Small intestine (tissue), 7 donors: ENCODE measurements around the gene PITPNC1. TPM values are rescaled to one million over a fixed set of nuclear protein-coding genes. Genes with fewer than 3 reads are reported as not detected.

ENCODE experiments used
- DNase-seq, 2 donors: peaks; one replicate each; pipeline versions ENCODE4 v3.0.0 to v3.0.0-alpha.2; 2013
- FAIRE-seq: peaks from 2 replicates; lab custom pipeline; 2012; peaks lifted over from hg19 to GRCh38; lab: Jason Lieb, UNC
- H3K27ac ChIP-seq, 3 donors: one replicate each; pipeline ENCODE4 v1.5.1; 2013; ENCODE audit warnings: low read length in 2 of 3, mild to moderate bottlenecking in 2 of 3, control low read depth in 1 of 3, inconsistent platforms in 1 of 3, low read depth in 1 of 3, moderate library complexity in 1 of 3
- H3K27me3 ChIP-seq, 3 donors: one replicate each; pipeline ENCODE4 v1.6.1; 2013; ENCODE audit warnings: low read length in 3 of 3, inconsistent platforms in 1 of 3; ENCODE audit not compliant: control insufficient read depth in 3 of 3, insufficient read depth in 3 of 3
- H3K36me3 ChIP-seq, 3 donors: one replicate each; pipeline ENCODE4 v1.6.1; 2013; ENCODE audit warnings: low read length in 3 of 3, inconsistent platforms in 1 of 3, low read depth in 1 of 3, mild to moderate bottlenecking in 1 of 3, moderate library complexity in 1 of 3; ENCODE audit not compliant: control insufficient read depth in 3 of 3, insufficient read depth in 2 of 3
- H3K4me1 ChIP-seq, 3 donors: one replicate each; pipeline ENCODE4 v1.6.1; 2013; ENCODE audit warnings: low read length in 2 of 3, inconsistent platforms in 1 of 3, low read depth in 1 of 3, mild to moderate bottlenecking in 1 of 3, moderate library complexity in 1 of 3; ENCODE audit not compliant: control insufficient read depth in 3 of 3, insufficient read depth in 2 of 3
- H3K4me3 ChIP-seq, 3 donors: one replicate each; pipeline ENCODE4 v1.5.1; 2013; ENCODE audit warnings: low read length in 3 of 3, control low read depth in 1 of 3, inconsistent platforms in 1 of 3, low read depth in 1 of 3, mild to moderate bottlenecking in 1 of 3, moderate library complexity in 1 of 3
- H3K9me3 ChIP-seq, 2 donors: one replicate each; pipeline ENCODE4 v1.6.1; 2013; ENCODE audit warnings: low read depth in 1 of 2, low read length in 1 of 2; ENCODE audit not compliant: control insufficient read depth in 2 of 2, insufficient read depth in 1 of 2
- WGBS, 3 donors: extraction: QIAGEN DNeasy Blood & Tissue Kit; methylation state at CpG; one replicate each; pipeline ENCODE4 v1.1.7; 2013; 5-methylcytosine and 5-hydroxymethylcytosine counted together
- polyA plus RNA-seq, 4 donors: library from polyadenylated mRNA; stranded (reverse) in 3 of 4; unstranded in 1 of 4; fragments of 200-250 nt in 3 of 4; fragments of 120-200 nt in 1 of 4; gene quantifications; one replicate each; pipeline versions ENCODE4 v1.2.1 to v1.2.3, GENCODE V29; 2013
- donor health status: healthy with polysubstance abuse.
- donor health status: control.
- donor health status: control.
- donor health status: Bipolar disorder and iron deficiency.
- donor health status: healthy.

PITPNC1 gene
- polyA plus RNA-seq, 4 donors, result 0.67 to 11.7 (median 3.4) TPM

- no peaks in the 10 kb centered on the region for H3K27me3 ChIP-seq
- WGBS, 3 donors, result 86 to 91% (median 88%) methylated on average over 4 of the region's 4 CpGs
- H3K4me3 ChIP-seq, result no peak overlapping the region
- H3K27ac ChIP-seq, result no peak overlapping the region
- FAIRE-seq, result no peak
- DNase-seq, result no peak
- peaks cover 0 to 7% (median 2%) of the 10 kb centered on the region in 3 donors for H3K4me1 ChIP-seq
- no peaks in the 10 kb centered on the region for H3K9me3 ChIP-seq
- H3K36me3 ChIP-seq, result no peaks in the 10 kb centered on the region
Measured at GRCh38 chr17:67526700-67527099, 149.6 kb downstream of the PITPNC1 start.

GRCh38 chr17:67528751-67529436 is 151.8 kb downstream of the PITPNC1 start:
- Histone ChIP-seq H3K27me3 (no peaks in the 10 kb centered on the region), H3K4me1 (peaks cover 0 to 9% (median 6%) of the 10 kb centered on the region in 3 donors), H3K27ac (peak overlapping the region in 2 of 3 donors; percentile 16 to 77), H3K9me3 (no peaks in the 10 kb centered on the region), H3K4me3 (no peak overlapping the region), H3K36me3 (no peaks in the 10 kb centered on the region)
- 21 to 32% (median 31%) methylated on average over 22 of the region's 22 CpGs for WGBS, 3 donors
- DNase-seq (peak; percentile 79 to 80), FAIRE-seq (no peak)

- H3K36me3 ChIP-seq, result no peaks in the 10 kb centered on the region
- peaks cover 0 to 9% (median 6%) of the 10 kb centered on the region in 3 donors for H3K4me1 ChIP-seq
- no peaks in the 10 kb centered on the region for H3K27me3 ChIP-seq
- 12 to 34% (median 26%) methylated on average over 12 of the region's 12 CpGs for WGBS, 3 donors
- H3K4me3 ChIP-seq, result no peak overlapping the region
- DNase-seq (peak; percentile 35 to 43), FAIRE-seq (no peak)
- no peak overlapping the region for H3K27ac ChIP-seq
- no peaks in the 10 kb centered on the region for H3K9me3 ChIP-seq
Measured at GRCh38 chr17:67531291-67531690, 154.2 kb downstream of the PITPNC1 start.

- FAIRE-seq (no peak), DNase-seq (no peak)
- Histone ChIP-seq H3K4me3 (no peak overlapping the region), H3K27me3 (no peaks in the 10 kb centered on the region), H3K27ac (no peak overlapping the region), H3K4me1 (peaks cover 0 to 9% (median 6%) of the 10 kb centered on the region in 3 donors), H3K36me3 (no peaks in the 10 kb centered on the region), H3K9me3 (no peaks in the 10 kb centered on the region)
- WGBS, 3 donors, result 83 to 94% (median 90%) methylated on average over 10 of the region's 10 CpGs
Measured at GRCh38 chr17:67532326-67532871, 155.3 kb downstream of the PITPNC1 start.

GRCh38 chr17:67534941-67535340 is 157.9 kb downstream of the PITPNC1 start:
- no peaks in the 10 kb centered on the region for H3K27me3 ChIP-seq
- no peaks in the 10 kb centered on the region for H3K36me3 ChIP-seq
- DNase-seq (no peak), FAIRE-seq (no peak)
- no peak overlapping the region for H3K4me3 ChIP-seq
- H3K27ac ChIP-seq, result no peak overlapping the region
- H3K4me1 ChIP-seq, result peaks cover 0 to 6% (median 4%) of the 10 kb centered on the region in 3 donors
- WGBS, 3 donors, result 61 to 68% (median 67%) methylated on average over 3 of the region's 3 CpGs
- H3K9me3 ChIP-seq, result no peaks in the 10 kb centered on the region

GRCh38 chr17:67542219-67543114 is 165.4 kb downstream of the PITPNC1 start:
- Histone ChIP-seq H3K36me3 (no peaks in the 10 kb centered on the region), H3K4me1 (peaks cover 0 to 16% (median 8%) of the 10 kb centered on the region in 3 donors), H3K27ac (no peak overlapping the region), H3K27me3 (no peaks in the 10 kb centered on the region), H3K9me3 (no peaks in the 10 kb centered on the region), H3K4me3 (no peak overlapping the region)
- DNase-seq, result peak; percentile 27 to 64
- 32 to 66% (median 46%) methylated on average over 11 of the region's 11 CpGs for WGBS, 3 donors
- FAIRE-seq, result no peak

GRCh38 chr17:67544364-67544955 is 167.4 kb downstream of the PITPNC1 start:
- no peak for FAIRE-seq
- no peaks in the 10 kb centered on the region for H3K36me3 ChIP-seq
- H3K27ac ChIP-seq, result no peak overlapping the region

More at GRCh38 chr17:67544364-67544955, 167.4 kb downstream of the PITPNC1 start:
- 52 to 77% (median 53%) methylated on average over 6 of the region's 6 CpGs for WGBS, 3 donors
- no peak for DNase-seq
- H3K4me3 ChIP-seq, result no peak overlapping the region
- H3K4me1 ChIP-seq, result peaks cover 0 to 16% (median 8%) of the 10 kb centered on the region in 3 donors
- no peaks in the 10 kb centered on the region for H3K9me3 ChIP-seq
- no peaks in the 10 kb centered on the region for H3K27me3 ChIP-seq
